ENCODE results near the gene LAMA4. TPM values are rescaled to one million over a fixed set of nuclear protein-coding genes. Genes with fewer than 3 reads are reported as not detected.

Gene LAMA4
- total and polyA plus RNA-seq, 2 of the 13 experiments (the other 11 are each of a cell fraction or from before 2014, with no cell fraction given), result not detected

- TF ChIP-seq, protein P1, sequence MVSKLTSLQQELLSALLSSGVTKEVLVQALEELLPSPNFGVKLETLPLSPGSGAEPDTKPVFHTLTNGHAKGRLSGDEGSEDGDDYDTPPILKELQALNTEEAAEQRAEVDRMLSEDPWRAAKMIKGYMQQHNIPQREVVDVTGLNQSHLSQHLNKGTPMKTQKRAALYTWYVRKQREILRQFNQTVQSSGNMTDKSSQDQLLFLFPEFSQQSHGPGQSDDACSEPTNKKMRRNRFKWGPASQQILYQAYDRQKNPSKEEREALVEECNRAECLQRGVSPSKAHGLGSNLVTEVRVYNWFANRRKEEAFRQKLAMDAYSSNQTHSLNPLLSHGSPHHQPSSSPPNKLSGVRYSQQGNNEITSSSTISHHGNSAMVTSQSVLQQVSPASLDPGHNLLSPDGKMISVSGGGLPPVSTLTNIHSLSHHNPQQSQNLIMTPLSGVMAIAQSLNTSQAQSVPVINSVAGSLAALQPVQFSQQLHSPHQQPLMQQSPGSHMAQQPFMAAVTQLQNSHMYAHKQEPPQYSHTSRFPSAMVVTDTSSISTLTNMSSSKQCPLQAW (CRISPR knock-in tag; IDR thresholded peaks at IDR 0.05), result no peak
- TF ChIP-seq ZNF567 (CRISPR knock-in tag; IDR thresholded peaks at IDR 0.05; ENCODE audit: borderline replicate concordance), result no peak
- TF ChIP-seq MZF1 (CRISPR knock-in tag; IDR thresholded peaks at IDR 0.05; ENCODE audit: borderline replicate concordance), result no peak
- no peak for TF ChIP-seq MTA3 (CRISPR knock-in tag; IDR thresholded peaks at IDR 0.05)
- TF ChIP-seq, protein P2, sequence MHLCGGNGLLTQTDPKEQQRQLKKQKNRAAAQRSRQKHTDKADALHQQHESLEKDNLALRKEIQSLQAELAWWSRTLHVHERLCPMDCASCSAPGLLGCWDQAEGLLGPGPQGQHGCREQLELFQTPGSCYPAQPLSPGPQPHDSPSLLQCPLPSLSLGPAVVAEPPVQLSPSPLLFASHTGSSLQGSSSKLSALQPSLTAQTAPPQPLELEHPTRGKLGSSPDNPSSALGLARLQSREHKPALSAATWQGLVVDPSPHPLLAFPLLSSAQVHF (CRISPR knock-in tag; IDR thresholded peaks at IDR 0.05), result no peak
- no peak for TF ChIP-seq KDM1A (CRISPR knock-in tag; IDR thresholded peaks at IDR 0.05)
- no peak for TF ChIP-seq ATAD3A (CRISPR knock-in tag; IDR thresholded peaks at IDR 0.05)
- TF ChIP-seq THAP9 (CRISPR knock-in tag; IDR thresholded peaks at IDR 0.05; ENCODE audit: borderline replicate concordance), result no peak
- TF ChIP-seq ZNF512B (CRISPR knock-in tag; IDR thresholded peaks at IDR 0.05; ENCODE audit: borderline replicate concordance), result no peak
- no peak for TF ChIP-seq SRY (CRISPR knock-in tag; IDR thresholded peaks at IDR 0.05)
These were observed 74.7 kb downstream of the LAMA4 start (continued) for GRCh38 chr6:112179631-112180030.
